Fibroblast of skin of right biceps (primary cell): Measurements from ENCODE around the gene SLC36A2.

ENCODE experiments used
- DNase-seq: peaks from one replicate; pipeline ENCODE4 v3.0.0-alpha.2; 2013

Gene SLC36A2

DNA sequence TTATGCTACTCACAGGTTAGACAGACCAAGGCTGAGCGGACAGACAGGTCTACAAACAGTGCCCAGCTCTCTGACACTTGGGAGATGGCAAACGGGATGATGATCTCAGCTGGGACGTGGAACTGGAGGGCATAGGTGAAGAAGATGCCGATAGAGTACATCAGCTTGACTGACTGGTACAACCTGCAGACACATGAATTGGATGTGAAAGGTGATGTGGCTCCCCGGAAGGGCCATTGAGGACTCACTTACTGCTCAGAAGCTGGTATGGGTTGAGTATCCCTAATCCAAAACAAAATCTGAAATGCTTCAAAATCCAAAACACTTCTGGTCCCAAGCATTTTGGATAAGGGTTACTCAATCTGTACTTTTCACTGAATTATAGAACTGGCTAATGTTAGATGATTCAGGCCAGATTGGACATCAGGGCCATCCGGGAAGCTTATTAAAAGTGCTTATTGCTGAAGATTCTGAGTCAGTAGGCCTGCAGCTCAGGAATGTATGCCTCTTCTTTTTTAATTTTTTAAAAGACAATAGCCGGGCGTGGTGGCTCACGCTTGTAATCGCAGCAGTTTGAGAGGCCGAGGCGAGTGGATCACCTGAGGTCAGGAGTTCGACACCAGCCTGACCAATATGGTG lies 66.2 kb downstream of the SLC36A2 start:
- no peak for DNase-seq

GRCh38 chr5:151280443-151280842 lies 66.9 kb downstream of the SLC36A2 start:
- DNase-seq = no peak

- no peak for DNase-seq
These were observed 68.5 kb downstream of the SLC36A2 start for GRCh38 chr5:151278845-151279244.

GRCh38 chr5:151275803-151276202 lies 71.6 kb downstream of the SLC36A2 start:
- DNase-seq = no peak

- no peak for DNase-seq
These were observed 72.7 kb downstream of the SLC36A2 start for GRCh38 chr5:151274666-151275065.

DNA sequence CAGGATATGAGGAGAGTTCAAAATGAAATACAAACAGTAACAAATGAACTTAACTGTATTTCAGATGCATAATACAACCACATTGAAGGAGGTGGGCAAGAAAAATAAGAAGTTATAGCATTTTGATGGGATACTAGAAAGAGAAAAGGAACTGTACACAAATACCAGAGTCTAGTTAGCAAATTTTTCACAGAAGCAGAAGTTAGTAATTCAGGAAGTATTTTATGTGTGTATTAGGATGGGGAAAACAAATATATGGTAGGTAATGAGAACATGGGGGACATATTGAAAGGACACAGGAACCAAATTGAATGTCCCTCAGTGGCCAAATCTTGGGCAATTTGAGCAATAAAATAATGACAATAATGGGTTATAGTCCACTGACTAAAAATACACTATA lies 76.0 kb downstream of the SLC36A2 start:
- DNase-seq = no peak

DNA sequence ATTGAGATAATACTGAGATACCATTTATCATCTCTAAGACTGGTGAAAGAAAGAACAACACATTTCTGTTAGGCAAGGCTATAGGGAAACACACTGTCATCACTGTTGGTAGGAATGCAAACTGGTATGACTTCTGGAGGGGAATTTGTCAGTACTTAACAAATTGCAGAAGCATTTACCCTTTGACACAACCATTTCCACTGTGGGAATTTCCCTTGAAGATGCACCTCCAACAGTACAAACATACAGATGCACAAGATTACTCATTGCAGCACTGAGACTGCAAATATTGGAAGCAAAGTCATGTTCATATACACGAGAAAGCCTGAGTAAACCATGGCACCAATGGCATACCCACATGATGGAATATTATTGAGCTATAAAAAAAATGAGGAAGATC lies 76.8 kb downstream of the SLC36A2 start:
- DNase-seq = peak; percentile 10

DNA sequence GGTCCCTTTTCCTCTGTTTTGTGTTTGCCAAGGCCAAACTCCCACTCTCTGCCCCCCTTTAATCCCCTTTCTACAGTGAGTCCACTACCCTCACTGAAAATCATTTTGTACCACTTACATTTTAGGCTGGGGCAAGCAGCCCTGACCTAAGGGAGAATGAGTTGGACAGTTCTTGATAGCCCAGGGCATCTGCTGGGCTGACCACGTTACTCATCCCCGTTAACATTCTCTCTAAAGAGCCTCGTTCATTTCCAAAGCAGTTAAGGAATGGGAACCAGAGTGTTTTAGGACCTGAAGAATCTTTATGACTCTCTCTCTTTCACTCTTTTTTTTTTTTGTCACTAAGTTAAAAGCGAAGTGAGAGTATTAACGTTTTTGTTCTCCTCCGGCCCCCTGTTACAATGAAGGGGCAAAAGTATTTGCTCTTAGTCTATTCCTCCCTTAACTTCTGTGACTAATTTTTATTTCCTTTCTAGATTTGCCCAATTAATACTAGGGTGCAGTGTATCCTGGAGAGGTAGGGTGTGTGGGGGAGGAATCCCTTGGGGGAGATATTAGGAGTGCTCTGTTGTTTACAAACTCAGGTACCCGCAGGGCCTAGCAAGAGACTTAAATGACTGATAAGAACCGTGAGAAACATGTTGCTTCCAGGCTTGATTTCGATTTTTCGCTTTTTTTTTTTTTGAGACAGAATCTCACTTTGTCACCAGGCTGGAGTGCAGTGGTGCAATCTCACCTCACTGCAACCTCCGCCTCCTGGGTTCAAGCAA lies 79.7 kb downstream of the SLC36A2 start:
- no peak for DNase-seq
